MCF 10A (cell line): ENCODE results near the gene MYH1. TPM values are rescaled to one million over a fixed set of nuclear protein-coding genes. Genes with fewer than 3 reads are reported as not detected.

Experiments used
- BruUV-seq: library from RNA; stranded (reverse); fragments of 400-500 nt; replicated peaks from 2 replicates; lab custom pipeline; 2021; lab: Mats Ljungman, UMichigan
- CTCF ChIA-PET: fragments of 300-600 bp; sonication (Branson Sonifier 250); formaldehyde crosslinking; extraction: SDS; loops from one replicate; lab custom pipeline; 2021; ENCODE audit warnings: antibody characterized with exemption, inconsistent platforms; lab: Yijun Ruan, JAX
- POLR2A ChIA-PET: fragments of 300-600, 350-650 bp; sonication (Branson Sonifier 250); formaldehyde crosslinking; extraction: SDS; loops from one replicate; lab custom pipeline; 2020; ENCODE audit warnings: antibody characterized with exemption, inconsistent platforms; lab: Yijun Ruan, JAX
- DNase-seq: peaks from one replicate; pipeline ENCODE4 v3.0.0-alpha.2; 2018; ENCODE audit not compliant: unreplicated experiment
- H3K27ac Mint-ChIP-seq: one replicate; pipeline ENCODE4 v1.8.0; 2022; ENCODE audit warnings: mild to moderate bottlenecking, low read depth, mixed read lengths; ENCODE audit not compliant: unreplicated experiment
- H3K27me3 Mint-ChIP-seq: one replicate; pipeline ENCODE4 v1.8.0; 2022; ENCODE audit warnings: mixed read lengths; ENCODE audit not compliant: insufficient read depth, unreplicated experiment
- H3K36me3 Mint-ChIP-seq: one replicate; pipeline ENCODE4 v1.8.0; 2022; ENCODE audit warnings: mild to moderate bottlenecking, moderate library complexity, mixed read lengths; ENCODE audit not compliant: insufficient read depth, unreplicated experiment
- H3K4me1 Mint-ChIP-seq: one replicate; pipeline ENCODE4 v1.8.0; 2022; ENCODE audit warnings: mixed read lengths; ENCODE audit not compliant: insufficient read depth, unreplicated experiment
- H3K4me3 Mint-ChIP-seq: one replicate; pipeline ENCODE4 v1.8.0; 2022; ENCODE audit warnings: mild to moderate bottlenecking, moderate library complexity, mixed read lengths; ENCODE audit not compliant: unreplicated experiment
- H3K9me3 Mint-ChIP-seq: one replicate; pipeline ENCODE4 v1.8.0; 2022; ENCODE audit warnings: mixed read lengths; ENCODE audit not compliant: unreplicated experiment
- intact Hi-C: fragments of 100-400 bp; cut with micrococcal nuclease; formaldehyde crosslinking; loops from 2 replicates; pipeline ENCODE4 v1.14.1; 2022
- total RNA-seq: library from RNA; stranded (reverse); gene quantifications from 2 replicates; pipeline ENCODE4 v1.2.3, GENCODE V29; 2022
- TF ChIP-seq, protein P1 (sequence below): fragments of 200-600 bp; IDR thresholded peaks from one replicate; pipeline ENCODE4 v1.8.0; 2022; ENCODE audit warnings: antibody characterized with exemption, mild to moderate bottlenecking; ENCODE audit not compliant: unreplicated experiment

The MYH1 gene
- total RNA-seq, 1 experiment from 2014 or later, result not detected

GRCh38 chr17:10512856-10513255, 5.5 kb downstream of the MYH1 start:
- DNase-seq, result no peak
- Mint-ChIP-seq H3K9me3 (peaks cover under 1% of the 10 kb centered on the region), H3K27me3 (peaks cover 30% of the 10 kb centered on the region), H3K27ac (no peak overlapping the region), H3K36me3 (no peaks in the 10 kb centered on the region), H3K4me1 (no peaks in the 10 kb centered on the region), H3K4me3 (no peak overlapping the region)
- intact Hi-C loops, result no loop called here
- CTCF ChIA-PET, result interaction anchor here (0.8 to 1.0 kb wide), 3 partner anchors 14 to 105 kb away, joined by 3 to 4 read pairs (median 3); no protein-coding TSS in a partner anchor
- no TSS peak for BruUV-seq
- POLR2A ChIA-PET, result no interaction called here
- TF ChIP-seq, protein P1, sequence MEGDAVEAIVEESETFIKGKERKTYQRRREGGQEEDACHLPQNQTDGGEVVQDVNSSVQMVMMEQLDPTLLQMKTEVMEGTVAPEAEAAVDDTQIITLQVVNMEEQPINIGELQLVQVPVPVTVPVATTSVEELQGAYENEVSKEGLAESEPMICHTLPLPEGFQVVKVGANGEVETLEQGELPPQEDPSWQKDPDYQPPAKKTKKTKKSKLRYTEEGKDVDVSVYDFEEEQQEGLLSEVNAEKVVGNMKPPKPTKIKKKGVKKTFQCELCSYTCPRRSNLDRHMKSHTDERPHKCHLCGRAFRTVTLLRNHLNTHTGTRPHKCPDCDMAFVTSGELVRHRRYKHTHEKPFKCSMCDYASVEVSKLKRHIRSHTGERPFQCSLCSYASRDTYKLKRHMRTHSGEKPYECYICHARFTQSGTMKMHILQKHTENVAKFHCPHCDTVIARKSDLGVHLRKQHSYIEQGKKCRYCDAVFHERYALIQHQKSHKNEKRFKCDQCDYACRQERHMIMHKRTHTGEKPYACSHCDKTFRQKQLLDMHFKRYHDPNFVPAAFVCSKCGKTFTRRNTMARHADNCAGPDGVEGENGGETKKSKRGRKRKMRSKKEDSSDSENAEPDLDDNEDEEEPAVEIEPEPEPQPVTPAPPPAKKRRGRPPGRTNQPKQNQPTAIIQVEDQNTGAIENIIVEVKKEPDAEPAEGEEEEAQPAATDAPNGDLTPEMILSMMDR, result no peak

DNA sequence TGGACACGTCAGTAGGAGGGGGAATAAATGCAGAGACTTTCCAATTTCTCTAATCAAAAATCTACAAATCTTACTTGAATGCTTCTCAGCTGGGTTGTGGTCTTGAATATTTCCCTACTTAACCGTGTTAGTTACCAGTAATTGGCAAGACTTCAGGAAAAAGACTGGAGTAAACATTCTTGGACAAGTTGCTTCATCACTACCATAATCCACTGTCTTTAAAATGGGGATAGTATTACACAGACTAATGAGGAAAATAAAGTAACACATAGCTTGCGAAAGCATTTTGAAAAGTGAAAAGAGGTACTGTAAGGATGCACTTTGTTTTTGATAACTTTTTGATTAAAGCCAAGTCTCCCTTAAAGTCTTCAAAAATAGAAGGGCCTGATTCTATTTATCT, 18.4 kb downstream of the MYH1 start:
- H3K4me3 Mint-ChIP-seq, result no peak overlapping the region
- BruUV-seq, result no TSS peak
- DNase-seq, result no peak

GRCh38 chr17:10492004-10492403, 26.3 kb downstream of the MYH1 start:
- Mint-ChIP-seq H3K36me3 (no peaks in the 10 kb centered on the region), H3K4me1 (no peaks in the 10 kb centered on the region), H3K27ac (no peak overlapping the region), H3K9me3 (peaks cover 40% of the 10 kb centered on the region), H3K27me3 (peaks cover 28% of the 10 kb centered on the region), H3K4me3 (no peak overlapping the region)
- no TSS peak for BruUV-seq
- intact Hi-C loops, result no loop called here
- ChIA-PET CTCF (no interaction called here), POLR2A (no interaction called here)
- DNase-seq, result no peak
- TF ChIP-seq, protein P1, result no peak

More for the DNA sequence above, 18.4 kb downstream of the MYH1 start:
- Mint-ChIP-seq H3K9me3 (peaks cover 7% of the 10 kb centered on the region), H3K27me3 (peaks cover 59% of the 10 kb centered on the region), H3K36me3 (no peaks in the 10 kb centered on the region), H3K4me1 (no peaks in the 10 kb centered on the region), H3K27ac (no peak overlapping the region)
- intact Hi-C loops, result no loop called here
- CTCF ChIA-PET, result no interaction called here
- POLR2A ChIA-PET, result no interaction called here
- TF ChIP-seq, protein P1, result no peak

GRCh38 chr17:10482252-10482651, 36.1 kb downstream of the MYH1 start:
- no peak for DNase-seq
- ChIA-PET POLR2A (no interaction called here), CTCF (no interaction called here)
- intact Hi-C loops, result no loop called here
- TF ChIP-seq, protein P1, result no peak
- Mint-ChIP-seq H3K4me1 (no peaks in the 10 kb centered on the region), H3K27me3 (no peaks in the 10 kb centered on the region), H3K27ac (no peak overlapping the region), H3K4me3 (no peak overlapping the region), H3K9me3 (peaks cover 10% of the 10 kb centered on the region), H3K36me3 (no peaks in the 10 kb centered on the region)
- no TSS peak for BruUV-seq
